ENCODE measurements around the gene ST3GAL3. TPM values are rescaled to one million over a fixed set of nuclear protein-coding genes. Genes with fewer than 3 reads are reported as not detected.

The ST3GAL3 gene
- total RNA-seq, 1 experiment from 2014 or later = 26.0 TPM

DNA sequence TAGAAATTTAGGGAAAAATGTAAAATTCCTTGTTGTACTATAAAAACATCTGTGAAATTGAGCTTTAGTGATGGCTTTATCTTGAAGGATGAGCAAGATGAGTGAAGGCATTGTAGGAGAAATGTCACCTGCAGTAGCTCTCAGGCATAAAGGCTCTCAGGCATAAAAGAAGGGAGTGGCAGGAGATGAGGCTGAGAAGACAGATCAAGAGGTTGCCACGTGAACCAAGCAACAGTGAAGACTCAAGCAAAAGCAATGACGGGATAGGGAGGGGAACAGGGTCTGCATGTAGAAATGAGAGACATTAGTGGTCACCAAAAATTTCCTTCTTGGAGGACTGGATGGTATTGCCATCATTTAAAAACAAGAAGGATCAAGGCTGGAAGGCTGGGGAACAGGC is 98.8 kb downstream of the ST3GAL3 start:
- no TSS peak for BruUV-seq (replicated peaks)
- Histone ChIP-seq H3K36me3 (ENCODE audit: control insufficient read depth, insufficient read depth, low read length) (no peaks in the 10 kb centered on the region; the same call in 1 of the 2 replicates), H3K27ac (ENCODE audit: low read length) (no peak overlapping the region), H3K4me3 (ENCODE audit: low read depth in 2 of 2, low read length in 2 of 2) (no peak overlapping the region), H3K4me1 (ENCODE audit: control insufficient read depth, insufficient read depth, low read length) (no peaks in the 10 kb centered on the region), H3K27me3 (ENCODE audit: control insufficient read depth, insufficient read depth, low read length) (no peaks in the 10 kb centered on the region), H3K9me3 (ENCODE audit: control insufficient read depth, insufficient read depth, low read depth, low read length) (peaks cover 8% of the 10 kb centered on the region; the same call in 1 of the 2 replicates)
- ChIA-PET POLR2A (no interaction called here), CTCF (no interaction called here)
- DNase-seq (ENCODE audit: low read depth, low spot score) = no peak
- TF ChIP-seq TCF7L2 (IDR thresholded peaks at IDR 0.05; ENCODE audit: low read depth, low read length) (no peak), POLR2AphosphoS5 (IDR thresholded peaks at IDR 0.05; ENCODE audit: low read depth, low read length) (no peak), SIN3A (IDR thresholded peaks at IDR 0.05; ENCODE audit: borderline replicate concordance, insufficient read depth, low read depth, low read length) (no peak)
- TF ChIP-seq, protein P1, sequence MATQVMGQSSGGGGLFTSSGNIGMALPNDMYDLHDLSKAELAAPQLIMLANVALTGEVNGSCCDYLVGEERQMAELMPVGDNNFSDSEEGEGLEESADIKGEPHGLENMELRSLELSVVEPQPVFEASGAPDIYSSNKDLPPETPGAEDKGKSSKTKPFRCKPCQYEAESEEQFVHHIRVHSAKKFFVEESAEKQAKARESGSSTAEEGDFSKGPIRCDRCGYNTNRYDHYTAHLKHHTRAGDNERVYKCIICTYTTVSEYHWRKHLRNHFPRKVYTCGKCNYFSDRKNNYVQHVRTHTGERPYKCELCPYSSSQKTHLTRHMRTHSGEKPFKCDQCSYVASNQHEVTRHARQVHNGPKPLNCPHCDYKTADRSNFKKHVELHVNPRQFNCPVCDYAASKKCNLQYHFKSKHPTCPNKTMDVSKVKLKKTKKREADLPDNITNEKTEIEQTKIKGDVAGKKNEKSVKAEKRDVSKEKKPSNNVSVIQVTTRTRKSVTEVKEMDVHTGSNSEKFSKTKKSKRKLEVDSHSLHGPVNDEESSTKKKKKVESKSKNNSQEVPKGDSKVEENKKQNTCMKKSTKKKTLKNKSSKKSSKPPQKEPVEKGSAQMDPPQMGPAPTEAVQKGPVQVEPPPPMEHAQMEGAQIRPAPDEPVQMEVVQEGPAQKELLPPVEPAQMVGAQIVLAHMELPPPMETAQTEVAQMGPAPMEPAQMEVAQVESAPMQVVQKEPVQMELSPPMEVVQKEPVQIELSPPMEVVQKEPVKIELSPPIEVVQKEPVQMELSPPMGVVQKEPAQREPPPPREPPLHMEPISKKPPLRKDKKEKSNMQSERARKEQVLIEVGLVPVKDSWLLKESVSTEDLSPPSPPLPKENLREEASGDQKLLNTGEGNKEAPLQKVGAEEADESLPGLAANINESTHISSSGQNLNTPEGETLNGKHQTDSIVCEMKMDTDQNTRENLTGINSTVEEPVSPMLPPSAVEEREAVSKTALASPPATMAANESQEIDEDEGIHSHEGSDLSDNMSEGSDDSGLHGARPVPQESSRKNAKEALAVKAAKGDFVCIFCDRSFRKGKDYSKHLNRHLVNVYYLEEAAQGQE (IDR thresholded peaks at IDR 0.05; ENCODE audit: insufficient read depth in 1 of 2, low read depth in 2 of 2, low read length in 1 of 2) = no peak
- TF ChIP-seq, protein P2, sequence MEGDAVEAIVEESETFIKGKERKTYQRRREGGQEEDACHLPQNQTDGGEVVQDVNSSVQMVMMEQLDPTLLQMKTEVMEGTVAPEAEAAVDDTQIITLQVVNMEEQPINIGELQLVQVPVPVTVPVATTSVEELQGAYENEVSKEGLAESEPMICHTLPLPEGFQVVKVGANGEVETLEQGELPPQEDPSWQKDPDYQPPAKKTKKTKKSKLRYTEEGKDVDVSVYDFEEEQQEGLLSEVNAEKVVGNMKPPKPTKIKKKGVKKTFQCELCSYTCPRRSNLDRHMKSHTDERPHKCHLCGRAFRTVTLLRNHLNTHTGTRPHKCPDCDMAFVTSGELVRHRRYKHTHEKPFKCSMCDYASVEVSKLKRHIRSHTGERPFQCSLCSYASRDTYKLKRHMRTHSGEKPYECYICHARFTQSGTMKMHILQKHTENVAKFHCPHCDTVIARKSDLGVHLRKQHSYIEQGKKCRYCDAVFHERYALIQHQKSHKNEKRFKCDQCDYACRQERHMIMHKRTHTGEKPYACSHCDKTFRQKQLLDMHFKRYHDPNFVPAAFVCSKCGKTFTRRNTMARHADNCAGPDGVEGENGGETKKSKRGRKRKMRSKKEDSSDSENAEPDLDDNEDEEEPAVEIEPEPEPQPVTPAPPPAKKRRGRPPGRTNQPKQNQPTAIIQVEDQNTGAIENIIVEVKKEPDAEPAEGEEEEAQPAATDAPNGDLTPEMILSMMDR (IDR thresholded peaks at IDR 0.05) = no peak
- intact Hi-C loops (cut with micrococcal nuclease; ENCODE audit: unreplicated experiment) = no loop called here
- in situ Hi-C loops (cut with HindIII; ENCODE audit: low pct_unique_long_range_greater_than_20kb, low sequenced_read_pairs) = no loop called here
- no peak for ATAC-seq

DNA sequence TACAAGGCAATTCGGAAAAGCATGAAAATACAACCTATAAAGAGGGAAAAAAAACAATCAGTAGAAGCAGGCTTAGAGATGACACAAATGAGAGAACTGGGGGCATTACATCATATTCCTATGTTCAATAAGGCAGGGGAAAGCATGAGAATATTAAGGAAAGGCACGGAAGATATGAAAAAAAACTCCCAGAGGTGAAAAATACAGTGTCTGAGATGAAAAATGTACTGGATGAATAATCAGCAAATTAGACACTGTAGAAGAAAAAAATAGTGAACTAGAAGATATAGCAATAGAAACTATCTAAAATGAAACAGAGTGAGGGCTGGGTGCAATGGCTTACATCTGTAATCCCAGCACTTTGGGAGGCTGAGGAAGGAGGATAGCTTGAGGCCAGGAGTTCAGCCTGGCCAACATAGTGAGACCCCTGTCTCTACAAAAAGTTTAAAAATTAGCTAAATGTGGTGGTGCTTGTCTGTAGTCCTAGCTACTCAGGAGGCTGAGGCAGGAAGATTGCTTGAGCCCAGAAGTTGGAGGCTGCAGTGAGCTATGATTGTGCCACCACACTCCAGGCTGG is 101.8 kb downstream of the ST3GAL3 start:
- ATAC-seq = no peak
- ChIA-PET CTCF (no interaction called here), POLR2A (no interaction called here)
- H3K9me3 ChIP-seq (ENCODE audit: control insufficient read depth, insufficient read depth, low read depth, low read length) = peaks cover 8% of the 10 kb centered on the region; the same call in 1 of the 2 replicates
- TF ChIP-seq, protein P2 (IDR thresholded peaks at IDR 0.05) = no peak
- TF ChIP-seq, protein P1 (IDR thresholded peaks at IDR 0.05; ENCODE audit: insufficient read depth in 1 of 2, low read depth in 2 of 2, low read length in 1 of 2) = no peak
- no peak for TF ChIP-seq TCF7L2 (IDR thresholded peaks at IDR 0.05; ENCODE audit: low read depth, low read length)
- no peak for TF ChIP-seq POLR2AphosphoS5 (IDR thresholded peaks at IDR 0.05; ENCODE audit: low read depth, low read length)
- no peak for TF ChIP-seq SIN3A (IDR thresholded peaks at IDR 0.05; ENCODE audit: borderline replicate concordance, insufficient read depth, low read depth, low read length)
- no TSS peak for BruUV-seq (replicated peaks)
- in situ Hi-C loops (cut with HindIII; ENCODE audit: low pct_unique_long_range_greater_than_20kb, low sequenced_read_pairs) (no loop called here), intact Hi-C loops (cut with micrococcal nuclease; ENCODE audit: unreplicated experiment) (no loop called here)
- H3K27ac ChIP-seq (ENCODE audit: low read length) = no peak overlapping the region
- no peaks in the 10 kb centered on the region for H3K4me1 ChIP-seq (ENCODE audit: control insufficient read depth, insufficient read depth, low read length)
- H3K36me3 ChIP-seq (ENCODE audit: control insufficient read depth, insufficient read depth, low read length) = no peaks in the 10 kb centered on the region; the same call in 1 of the 2 replicates
- H3K4me3 ChIP-seq (ENCODE audit: low read depth in 2 of 2, low read length in 2 of 2) = no peak overlapping the region
- no peak for DNase-seq (ENCODE audit: low read depth, low spot score)
- no peaks in the 10 kb centered on the region for H3K27me3 ChIP-seq (ENCODE audit: control insufficient read depth, insufficient read depth, low read length)
